NCI-H2081 (cell line): ENCODE data around the gene SLIT1.
"Not testable (repeated sequence)": the region's sequence is repeated elsewhere in the genome, so short reads cannot be mapped to it uniquely, and the experiment has no call there.

ENCODE experiments used
- DNase-seq, 2 experiments: peaks; one replicate each; lab custom pipeline; 2025; lab: John Stamatoyannopoulos, UW

Gene SLIT1

GRCh38 chr10:97107551-97107950, 78.2 kb downstream of the SLIT1 start:
- DNase-seq, result no peak

- no peak for DNase-seq
These were observed 79.6 kb downstream of the SLIT1 start for GRCh38 chr10:97106207-97106606.

GRCh38 chr10:97105303-97105702, 80.5 kb downstream of the SLIT1 start:
- no peak for DNase-seq

- no peak for DNase-seq
These were observed 82.3 kb downstream of the SLIT1 start for GRCh38 chr10:97103316-97104080.

GRCh38 chr10:97102441-97102840, 83.3 kb downstream of the SLIT1 start:
- DNase-seq, result no peak

GRCh38 chr10:97101166-97101940, 84.4 kb downstream of the SLIT1 start:
- no peak for DNase-seq

- DNase-seq, result no peak
These were observed 85.1 kb downstream of the SLIT1 start for GRCh38 chr10:97100657-97101056.

GRCh38 chr10:97099868-97100267, 85.9 kb downstream of the SLIT1 start:
- no peak for DNase-seq

- no peak for DNase-seq
These were observed 86.7 kb downstream of the SLIT1 start for GRCh38 chr10:97099089-97099488.

- no peak for DNase-seq
These were observed 88.7 kb downstream of the SLIT1 start for GRCh38 chr10:97097084-97097433.

GRCh38 chr10:97096261-97097083, 89.3 kb downstream of the SLIT1 start:
- peak; percentile 21 to 22 for DNase-seq

- no peak for DNase-seq
These were observed 90.0 kb downstream of the SLIT1 start for GRCh38 chr10:97095701-97096260.

GRCh38 chr10:97090644-97091043, 95.1 kb downstream of the SLIT1 start:
- DNase-seq, result no peak

GRCh38 chr10:97090035-97090434, 95.7 kb downstream of the SLIT1 start:
- no peak for DNase-seq

GRCh38 chr10:97089209-97089870, 96.4 kb downstream of the SLIT1 start:
- no peak for DNase-seq

GRCh38 chr10:97087296-97087695, 98.5 kb downstream of the SLIT1 start:
- no peak for DNase-seq

GRCh38 chr10:97086530-97086929, 99.2 kb downstream of the SLIT1 start:
- no peak for DNase-seq

GRCh38 chr10:97083228-97083829, 102.4 kb downstream of the SLIT1 start:
- DNase-seq, result no peak

GRCh38 chr10:97082575-97082974, 103.2 kb downstream of the SLIT1 start:
- DNase-seq, result not testable (repeated sequence)

- DNase-seq, result no peak
These were observed 104.0 kb downstream of the SLIT1 start for GRCh38 chr10:97081621-97082235.
